Spleen (tissue), 11 donors: Measurements from ENCODE around the gene SEC61A2. TPM values are rescaled to one million over a fixed set of nuclear protein-coding genes. Genes with fewer than 3 reads are reported as not detected.

Experiments used
- DNase-seq: peaks from one replicate; pipeline ENCODE4 v3.0.0-alpha.2; 2020
- H3K27ac ChIP-seq, 8 donors: fragments of 200-600 bp; sonication (generic) in 7 of 8; 1 replicate in 4 of 8; 2 replicates in 4 of 8; pipeline versions ENCODE4 v1.5.0 to v1.8.0; 2016 to 2021; ENCODE audit warnings: inconsistent platforms in 4 of 8, mild to moderate bottlenecking in 4 of 8, moderate library complexity in 1 of 8
- H3K27me3 ChIP-seq, 7 donors: fragments of 200-600 bp; sonication (generic) in 6 of 7; replicated peaks in 1 of 7; 1 replicate in 4 of 7; 2 replicates in 3 of 7; pipeline versions ENCODE4 v1.5.0 to v1.8.0; 2016 to 2021; ENCODE audit warnings: inconsistent platforms in 3 of 7, mild to moderate bottlenecking in 1 of 7
- H3K36me3 ChIP-seq, 6 donors: fragments of 200-600 bp; sonication (generic) in 5 of 6; 1 replicate in 4 of 6; 2 replicates in 2 of 6; pipeline versions ENCODE4 v1.5.0 to v1.8.0; 2016 to 2021; ENCODE audit warnings: inconsistent platforms in 2 of 6
- H3K4me1 ChIP-seq, 6 donors: fragments of 200-600 bp; sonication (generic) in 5 of 6; 1 replicate in 3 of 6; 2 replicates in 3 of 6; pipeline versions ENCODE4 v1.5.0 to v1.8.0; 2016 to 2021; ENCODE audit warnings: inconsistent platforms in 3 of 6
- H3K4me3 ChIP-seq, 8 donors: fragments of 200-600 bp; sonication (generic) in 7 of 8; 1 replicate in 4 of 8; 2 replicates in 4 of 8; pipeline versions ENCODE4 v1.5.0 to v1.8.0; 2016 to 2021; ENCODE audit warnings: inconsistent platforms in 4 of 8, mild to moderate bottlenecking in 4 of 8, moderate library complexity in 2 of 8
- H3K9me3 ChIP-seq, 8 donors: fragments of 200-600 bp; sonication (generic) in 7 of 8; 1 replicate in 4 of 8; 2 replicates in 4 of 8; pipeline versions ENCODE4 v1.5.0 to v1.8.0; 2016 to 2021; ENCODE audit warnings: inconsistent platforms in 4 of 8
- CTCF ChIP-seq, 11 experiments: fragments of 200-600 bp in 7 of 11; fragments of 450-650 bp in 4 of 11; sonication (generic) in 4 of 11; IDR thresholded peaks in 8 of 11; conservative IDR thresholded peaks in 3 of 11; 1 replicate in 7 of 11; 2 replicates in 4 of 11; pipeline versions ENCODE4 v1.4.0 to v1.8.0; 2016 to 2021; ENCODE audit warnings: antibody characterized with exemption in 11 of 11, inconsistent platforms in 4 of 11, mild to moderate bottlenecking in 1 of 11
- POLR2A ChIP-seq, 3 donors: fragments of 450-650 bp; IDR thresholded peaks; one replicate each; pipeline ENCODE4 v1.5.1; 2017; ENCODE audit warnings: antibody characterized with exemption in 3 of 3, mild to moderate bottlenecking in 1 of 3
- POLR2AphosphoS5 ChIP-seq, 3 donors: sonication (generic); formaldehyde crosslinking; IDR thresholded peaks; one replicate each; pipeline ENCODE4 v1.5.1; 2017; ENCODE audit warnings: antibody characterized with exemption in 3 of 3
- WGBS, 5 donors: extraction: QIAGEN DNeasy Blood & Tissue Kit in 3 of 5; methylation state at CpG; one replicate each; pipeline versions ENCODE4 v1.1.5 to v1.1.7; 2013 to 2018; 5-methylcytosine and 5-hydroxymethylcytosine counted together
- intact Hi-C: fragments of 100-400 bp; cut with DNase I; formaldehyde crosslinking; loops from one replicate; pipeline ENCODE4 v1.15.0; 2023; ENCODE audit warnings: low total_unique reads
- polyA plus RNA-seq, 3 donors: library from polyadenylated mRNA; stranded (reverse); fragments of 200-250 nt; gene quantifications; one replicate each; pipeline ENCODE4 v1.2.1, GENCODE V29; 2013
- total RNA-seq, 7 donors: library from RNA; depleted of rRNA in 3 of 7; stranded (reverse); fragments of >200 nt in 3 of 7; fragmentation: NEBNext Ultra II Directional in 4 of 7; extraction: Animal tissue kit (Norgen Biotek cat#: 25700) in 4 of 7; gene quantifications; one replicate each; pipeline versions ENCODE4 v1.1.0 to v1.2.1, GENCODE V29; 2016 to 2021
- donor health status: healthy with polysubstance abuse.
- donor health status: DM: no; HTN: no; CAD: no; lungs with moderate emphysema.
- donor health status: DM: no; HTN: no; CAD: no.
- donor health status: Bipolar disorder and iron deficiency.
- donor health status: healthy.
- donor health status: DM: no; HTN: no; CAD: no.
- donor health status: DM: yes; HTN: yes; CAD: no.

SEC61A2 gene
- total and polyA plus RNA-seq, 10 donors = 2.7 to 14.6 (median 8.3) TPM

DNA sequence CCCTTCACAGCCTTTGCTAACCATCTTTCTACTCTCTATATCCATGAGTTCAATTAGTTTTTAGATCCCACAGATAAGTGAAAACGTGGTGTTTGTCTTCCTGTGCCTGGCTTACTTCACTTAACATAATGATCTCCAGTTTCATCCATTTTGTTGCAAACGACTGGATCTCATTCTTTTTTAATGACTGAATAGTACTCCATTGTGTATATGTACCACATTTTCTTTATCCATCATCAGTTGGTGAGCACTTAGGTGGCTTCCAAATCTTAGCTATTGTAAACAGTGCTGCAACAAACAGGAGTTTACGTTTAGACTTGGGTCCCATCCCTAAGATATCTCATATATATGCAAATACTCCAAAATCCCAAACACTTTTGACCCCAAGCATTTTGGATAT lies 75.6 kb downstream of the SEC61A2 start:
- TF ChIP-seq POLR2A (IDR thresholded peaks at IDR 0.05) = no peak
- no peak for TF ChIP-seq POLR2AphosphoS5 (IDR thresholded peaks at IDR 0.05)
- no peak for TF ChIP-seq CTCF (IDR thresholded peaks at IDR 0.05 in 8 of 11, conservative IDR thresholded peaks at IDR 0.05 in 3 of 11)
- WGBS, 5 donors = 87 to 93% (median 89%) methylated on average over 3 of the region's 3 CpGs

DNA sequence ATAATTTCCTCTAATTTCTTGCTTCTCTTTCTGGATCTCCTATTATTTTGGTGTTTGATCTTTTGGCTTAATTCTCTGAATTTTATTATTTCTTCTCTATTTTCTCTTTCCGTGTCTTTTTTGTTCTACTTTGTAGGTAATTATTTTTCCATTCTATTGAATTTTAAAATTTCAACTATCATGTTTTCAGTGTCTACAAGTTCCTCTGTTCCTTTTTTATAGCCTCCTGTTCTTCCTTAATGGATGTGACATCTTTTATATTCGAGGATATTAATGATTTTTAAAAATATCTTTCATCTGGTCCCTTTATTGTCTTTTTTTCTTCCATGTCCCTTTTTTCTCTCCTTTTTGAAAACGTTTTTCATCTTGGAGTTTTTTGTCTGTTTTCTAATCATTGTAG lies 77.6 kb downstream of the SEC61A2 start:
- TF ChIP-seq POLR2AphosphoS5 (IDR thresholded peaks at IDR 0.05) = no peak
- no peak for TF ChIP-seq CTCF (IDR thresholded peaks at IDR 0.05 in 8 of 11, conservative IDR thresholded peaks at IDR 0.05 in 3 of 11)
- no peak for TF ChIP-seq POLR2A (IDR thresholded peaks at IDR 0.05)
- WGBS, 5 donors = 85 to 90% (median 89%) methylated on average over 3 of the region's 3 CpGs
- no peak for DNase-seq
- Histone ChIP-seq H3K4me3 (no peak overlapping the region), H3K9me3 (no peaks in the 10 kb centered on the region), H3K36me3 (peaks cover 3 to 100% (median 46%) of the 10 kb centered on the region in 6 donors), H3K27ac (no peak overlapping the region), H3K4me1 (peaks cover 0 to 23% (median 0%) of the 10 kb centered on the region in 6 donors), H3K27me3 (no peaks in the 10 kb centered on the region)
- intact Hi-C loops = no loop called here

More for the DNA sequence above, 75.6 kb downstream of the SEC61A2 start:
- intact Hi-C loops = no loop called here
- H3K36me3 ChIP-seq = peaks cover 0 to 100% (median 31%) of the 10 kb centered on the region in 6 donors
- H3K27me3 ChIP-seq = no peaks in the 10 kb centered on the region
- H3K27ac ChIP-seq = no peak overlapping the region
- no peak for DNase-seq
- no peak overlapping the region for H3K4me3 ChIP-seq
- H3K9me3 ChIP-seq = no peaks in the 10 kb centered on the region
- H3K4me1 ChIP-seq = peaks cover 0 to 43% (median 6%) of the 10 kb centered on the region in 6 donors

- peaks cover 0 to 10% (median 0%) of the 10 kb centered on the region in 6 donors for H3K4me1 ChIP-seq
- intact Hi-C loops = no loop called here
- no peak for TF ChIP-seq POLR2AphosphoS5 (IDR thresholded peaks at IDR 0.05)
- TF ChIP-seq POLR2A (IDR thresholded peaks at IDR 0.05) = no peak
- no peak for TF ChIP-seq CTCF (IDR thresholded peaks at IDR 0.05 in 8 of 11, conservative IDR thresholded peaks at IDR 0.05 in 3 of 11)
- H3K27me3 ChIP-seq = no peaks in the 10 kb centered on the region
- no peak overlapping the region for H3K4me3 ChIP-seq
- H3K9me3 ChIP-seq = no peaks in the 10 kb centered on the region
- no peak overlapping the region for H3K27ac ChIP-seq
- H3K36me3 ChIP-seq = peaks cover 5 to 100% (median 44%) of the 10 kb centered on the region in 6 donors
- WGBS, 5 donors = 93 to 99% (median 95%) methylated on average over 5 of the region's 5 CpGs
- no peak for DNase-seq
These were observed 79.0 kb downstream of the SEC61A2 start for GRCh38 chr10:12208460-12208859.

DNA sequence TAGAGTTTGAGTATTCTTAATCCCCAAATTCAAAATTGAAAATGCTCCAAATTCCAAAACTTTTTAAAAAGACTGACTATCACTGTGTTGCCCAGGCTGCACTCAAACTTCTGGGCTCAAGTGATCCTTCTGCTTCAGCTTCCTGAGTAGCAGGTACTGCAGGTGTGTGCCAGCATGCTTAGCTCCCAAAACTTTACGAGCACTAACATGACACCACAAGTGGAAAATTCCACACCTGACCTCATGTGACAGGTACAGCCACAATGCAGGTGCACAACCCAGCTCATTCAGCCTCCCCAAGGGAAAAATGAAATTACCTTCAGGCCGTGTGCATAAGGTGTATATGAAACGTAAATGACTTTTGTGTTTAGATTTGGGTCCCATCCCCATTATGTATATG lies 83.0 kb downstream of the SEC61A2 start:
- Histone ChIP-seq H3K27ac (no peak overlapping the region), H3K36me3 (peaks cover 5 to 85% (median 47%) of the 10 kb centered on the region in 6 donors), H3K4me3 (no peak overlapping the region), H3K9me3 (no peaks in the 10 kb centered on the region), H3K27me3 (no peaks in the 10 kb centered on the region), H3K4me1 (peaks cover 3 to 36% (median 19%) of the 10 kb centered on the region in 6 donors)
- WGBS, 5 donors = 74 to 93% (median 86%) methylated on average over 3 of the region's 3 CpGs
- no peak for DNase-seq
- no peak for TF ChIP-seq POLR2A (IDR thresholded peaks at IDR 0.05)
- TF ChIP-seq POLR2AphosphoS5 (IDR thresholded peaks at IDR 0.05) = no peak
- TF ChIP-seq CTCF (IDR thresholded peaks at IDR 0.05 in 8 of 11, conservative IDR thresholded peaks at IDR 0.05 in 3 of 11) = no peak
- intact Hi-C loops = no loop called here
